HG03159 (cell line): Measurements from ENCODE around the gene FRMD4A.
"Not testable (repeated sequence)": the region's sequence is repeated elsewhere in the genome, so short reads cannot be mapped to it uniquely, and the experiment has no call there.

Source experiments
- ATAC-seq: cut with Tn5 transposase; IDR thresholded peaks from one replicate; pipeline ENCODE4 v1.9.1; 2021; ENCODE audit warnings: mild to moderate bottlenecking, moderate library complexity; ENCODE audit not compliant: unreplicated experiment

FRMD4A gene

DNA sequence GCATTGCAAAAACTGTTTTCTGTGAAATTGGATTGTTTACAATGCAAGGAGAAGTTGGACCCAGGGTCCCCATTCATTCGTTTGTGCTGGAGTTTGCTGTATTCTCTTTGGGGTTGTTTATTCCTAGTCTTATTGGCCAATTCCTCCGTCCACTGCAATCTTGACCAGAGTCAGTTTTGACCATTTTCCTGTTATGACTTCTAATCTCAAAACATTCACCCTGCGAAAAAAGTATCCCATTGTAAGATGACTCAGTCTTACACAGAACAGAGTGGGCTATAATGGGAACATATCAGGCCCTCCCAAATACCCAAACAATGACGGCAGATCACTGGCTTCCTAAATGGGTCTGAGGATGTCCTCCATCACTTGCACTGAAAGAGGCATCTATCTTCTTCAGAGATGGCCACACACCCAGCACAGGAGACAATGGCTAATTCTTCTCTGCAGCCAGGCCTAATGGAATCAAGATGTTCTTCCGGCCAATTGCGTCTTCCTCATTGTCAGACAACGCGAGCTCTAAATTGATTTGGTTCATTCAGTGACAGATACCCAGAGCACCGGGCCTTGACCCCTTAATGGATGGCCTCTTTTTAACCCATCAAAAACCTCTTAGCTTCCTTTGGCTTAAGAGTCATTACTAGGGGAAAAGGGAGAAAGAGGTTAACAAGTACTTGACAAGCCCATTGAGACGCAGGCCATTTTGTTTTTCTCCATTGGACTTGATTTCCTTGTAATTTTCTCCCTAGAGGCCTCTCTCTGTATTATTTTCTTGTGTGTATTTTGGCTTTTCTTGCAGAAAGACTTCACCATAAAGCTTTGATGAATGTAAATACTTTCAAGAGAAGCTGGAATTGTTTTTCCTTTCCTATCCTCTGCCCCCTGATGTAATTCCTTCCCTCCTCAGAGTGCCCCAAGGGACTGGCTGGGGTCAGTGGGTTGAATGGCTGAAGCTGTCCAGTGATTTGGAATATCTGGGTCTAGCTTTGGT, 614.3 kb downstream of the FRMD4A start:
- ATAC-seq = no peak

DNA sequence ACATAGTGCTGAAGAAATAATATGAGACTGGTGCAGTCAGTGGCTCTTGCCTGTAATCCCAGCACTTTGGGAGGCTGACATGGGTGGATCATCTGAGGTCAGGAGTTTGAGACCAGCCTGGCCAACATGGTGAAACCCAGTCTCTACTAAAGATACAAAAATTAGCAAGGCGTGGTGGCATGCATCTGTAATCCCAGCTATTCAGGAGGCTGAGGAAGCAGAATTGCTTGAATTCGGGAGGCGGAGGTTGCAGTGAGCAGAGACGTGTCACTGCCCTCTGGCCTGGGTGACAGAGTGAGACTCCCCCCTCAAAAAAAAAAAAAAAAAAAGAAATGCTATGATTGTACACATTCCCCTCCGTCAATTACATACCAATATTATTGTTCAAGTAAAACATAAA, 615.1 kb downstream of the FRMD4A start:
- ATAC-seq = not testable (repeated sequence)

GRCh38 chr10:13715100-13715499, 615.6 kb downstream of the FRMD4A start:
- no peak for ATAC-seq

GRCh38 chr10:13712837-13713581, 617.7 kb downstream of the FRMD4A start:
- peak; percentile 81 for ATAC-seq

DNA sequence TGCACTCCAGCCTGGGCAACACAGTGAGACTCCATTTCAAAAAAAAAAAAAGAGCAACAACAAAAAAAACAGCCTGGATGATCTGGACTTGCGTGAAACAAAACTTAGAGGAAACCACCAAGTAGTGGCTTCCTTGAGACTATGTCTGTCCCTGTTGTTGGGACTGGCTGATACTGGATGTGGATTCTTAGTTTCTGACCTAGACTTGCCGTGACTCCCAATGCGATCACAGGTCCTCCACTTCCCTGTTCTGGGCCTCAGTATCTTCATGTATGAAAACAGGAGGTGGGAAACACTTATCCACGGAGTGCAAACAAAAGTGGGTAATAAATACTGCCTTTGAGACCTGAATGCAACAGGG, 618.3 kb downstream of the FRMD4A start:
- no peak for ATAC-seq

GRCh38 chr10:13711291-13711690, 619.4 kb downstream of the FRMD4A start:
- no peak for ATAC-seq

DNA sequence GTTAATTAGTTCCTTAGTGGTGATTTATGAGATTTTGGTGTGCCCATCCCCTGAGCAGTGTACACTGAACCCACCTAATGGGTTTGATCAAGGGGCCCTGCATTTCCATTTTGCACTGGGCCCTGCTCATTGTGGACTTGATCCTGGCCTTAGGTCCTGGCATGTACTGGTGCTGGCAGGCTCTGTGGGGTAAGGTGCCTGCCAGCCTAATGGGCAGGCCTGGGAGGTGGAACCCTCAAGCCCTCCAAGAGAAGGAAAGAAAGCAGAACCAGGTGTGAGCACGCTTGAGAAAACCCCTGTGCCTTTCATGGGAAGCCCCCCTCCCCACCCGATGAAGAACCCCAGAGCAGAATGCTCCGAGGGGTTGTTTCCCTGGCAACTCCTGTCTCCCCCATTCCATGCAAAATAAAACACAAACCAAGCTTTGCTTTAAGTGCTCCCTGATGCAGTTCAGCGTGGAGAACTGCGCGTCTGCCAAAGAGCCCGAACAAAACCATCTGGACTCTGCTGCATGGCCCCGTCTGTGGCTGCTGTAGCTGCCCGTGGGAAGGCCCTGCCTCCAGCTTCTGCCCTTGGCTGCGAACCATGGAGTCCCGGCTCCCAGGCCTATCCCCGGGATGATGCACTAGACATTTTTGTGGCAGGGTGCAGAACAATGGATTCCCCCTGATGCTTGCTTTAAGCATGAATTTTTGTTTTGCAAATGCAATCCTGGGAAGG, 620.6 kb downstream of the FRMD4A start:
- no peak for ATAC-seq

- no peak for ATAC-seq
Measured at GRCh38 chr10:13708256-13708990, 622.3 kb downstream of the FRMD4A start.

GRCh38 chr10:13707156-13707881, 623.4 kb downstream of the FRMD4A start:
- ATAC-seq = no peak

GRCh38 chr10:13706604-13707003, 624.1 kb downstream of the FRMD4A start:
- no peak for ATAC-seq

DNA sequence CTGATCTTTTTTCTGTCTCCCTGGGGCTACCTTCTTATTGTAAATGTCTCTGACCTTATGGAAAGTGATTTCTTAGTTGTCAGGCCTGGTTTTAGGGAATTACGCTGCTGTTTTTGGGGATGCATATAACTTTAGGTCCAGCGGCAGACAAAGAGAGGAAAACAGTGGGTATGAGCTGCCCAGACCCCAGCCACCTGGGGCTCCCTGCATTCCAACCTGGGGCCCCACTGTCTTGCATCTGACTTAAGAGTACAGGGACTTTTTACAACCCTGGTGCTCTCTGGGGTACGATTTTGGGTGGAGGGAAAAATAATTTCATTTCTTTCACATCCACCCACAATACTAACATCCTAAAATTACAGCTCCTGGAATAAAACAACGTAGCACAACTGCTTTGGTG, 624.5 kb downstream of the FRMD4A start:
- ATAC-seq = no peak

DNA sequence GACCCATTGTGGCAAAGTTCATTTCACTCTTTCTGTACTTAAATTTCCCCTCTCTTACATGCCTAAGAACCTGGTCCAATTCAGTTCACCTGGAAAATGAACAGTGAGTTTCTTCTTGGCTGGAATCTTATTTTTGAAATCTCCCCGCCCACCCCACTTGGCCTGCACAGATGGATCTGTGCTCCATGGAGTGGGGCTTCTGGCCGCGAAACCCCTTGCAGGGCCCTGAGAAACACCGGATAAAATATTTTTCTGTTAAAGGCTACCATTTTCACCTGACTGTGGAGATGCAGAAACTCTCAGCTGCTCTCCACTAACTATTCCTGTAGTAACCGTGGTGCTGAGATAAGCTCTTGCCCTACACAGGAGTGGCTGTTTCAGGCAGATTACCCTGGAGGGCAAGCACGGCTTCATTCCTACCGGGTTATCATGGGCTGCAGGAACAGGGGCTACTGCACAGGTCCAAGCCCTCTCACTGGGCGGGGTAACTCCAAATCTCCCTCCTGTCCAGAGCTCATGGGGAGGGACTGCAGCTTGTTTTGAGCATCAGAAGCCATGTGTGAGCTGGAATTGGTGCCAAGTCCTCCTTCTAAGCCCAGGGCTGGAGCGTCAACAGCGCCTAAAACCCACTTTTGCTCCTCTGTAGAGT, 625.1 kb downstream of the FRMD4A start:
- no peak for ATAC-seq

DNA sequence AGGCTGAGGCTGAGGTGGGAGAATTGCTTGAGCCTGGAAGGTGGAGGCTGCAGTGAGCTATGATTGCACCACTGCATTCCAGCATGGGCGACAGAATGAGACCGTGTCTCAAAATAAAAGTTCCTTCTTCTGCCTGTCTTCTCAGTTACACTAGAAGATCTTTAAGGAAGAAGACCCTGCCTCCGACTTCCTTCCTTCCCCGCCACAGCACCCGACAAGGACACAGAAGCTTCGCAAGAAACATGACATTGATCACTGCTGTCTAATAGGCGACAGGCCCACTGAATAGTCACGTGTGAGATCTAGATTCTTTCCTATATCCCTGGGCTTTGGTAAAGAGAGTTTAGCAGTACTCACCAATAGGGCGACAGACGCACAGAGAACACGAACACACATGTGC, 625.8 kb downstream of the FRMD4A start:
- no peak for ATAC-seq

DNA sequence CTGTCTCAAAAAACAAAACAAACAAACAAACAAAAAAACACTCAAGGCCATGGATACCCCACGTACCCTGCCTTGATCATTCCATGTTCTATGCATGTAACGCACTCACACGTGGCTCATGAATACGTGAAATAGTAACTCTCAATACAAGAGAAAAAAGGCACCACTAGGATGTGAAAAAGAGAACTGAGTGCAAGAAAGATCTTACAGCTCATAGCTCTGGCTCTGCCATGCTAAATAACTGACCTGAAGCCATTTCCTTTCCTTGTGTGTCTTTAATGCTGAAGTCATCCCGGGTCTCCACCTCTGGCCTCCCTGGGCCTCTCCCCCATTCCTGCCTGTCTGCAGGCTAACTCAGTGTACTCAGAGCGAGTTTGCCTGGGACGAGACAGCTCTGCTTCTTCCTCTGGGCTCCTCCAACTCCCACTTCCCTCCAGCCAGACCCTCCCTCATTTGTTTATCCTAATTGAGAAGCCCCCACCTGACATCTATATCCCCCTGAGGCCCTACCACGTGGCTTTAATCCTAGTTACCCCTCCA, 626.7 kb downstream of the FRMD4A start:
- ATAC-seq = no peak

- ATAC-seq = no peak
Measured at GRCh38 chr10:13703101-13703818, 627.5 kb downstream of the FRMD4A start.

- no peak for ATAC-seq
Measured at GRCh38 chr10:13701157-13701919, 629.4 kb downstream of the FRMD4A start.

DNA sequence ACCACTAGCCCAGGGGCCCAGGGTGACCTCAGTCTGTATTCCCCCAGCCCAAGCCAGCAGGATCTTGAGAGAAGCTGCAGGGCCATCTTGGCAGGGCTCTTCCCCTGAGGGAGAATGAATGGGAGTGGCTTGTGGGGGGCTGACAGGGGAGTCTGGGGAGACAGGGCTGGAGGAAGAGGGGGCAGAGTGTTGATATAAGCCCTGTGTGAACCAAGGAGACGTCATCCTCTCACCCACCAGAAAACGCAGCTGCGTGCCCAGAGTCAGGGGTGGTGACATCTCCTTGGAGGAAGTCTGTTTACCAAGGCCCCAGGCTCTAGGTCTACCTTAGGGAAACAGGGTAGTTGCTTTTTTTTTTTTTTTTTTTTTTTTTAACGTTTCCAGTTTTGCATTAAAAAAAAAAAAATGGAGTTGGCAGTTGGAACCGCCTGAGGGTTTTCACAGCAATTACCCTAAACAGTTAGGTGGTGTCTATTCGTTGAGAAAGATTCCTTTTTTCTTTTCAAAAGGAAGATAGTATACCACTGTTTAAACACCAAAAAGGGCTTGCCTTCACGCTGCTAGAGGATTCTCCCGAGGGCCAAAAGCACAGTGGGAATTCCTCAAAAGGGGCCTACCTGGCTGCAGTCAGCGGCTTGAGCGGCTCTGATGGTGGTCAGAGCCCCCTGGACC, 630.1 kb downstream of the FRMD4A start:
- no peak for ATAC-seq
